MCF 10A (cell line): ENCODE measurements around the gene IMP4. TPM values are rescaled to one million over a fixed set of nuclear protein-coding genes. Genes with fewer than 3 reads are reported as not detected.

Experiments used
- BruUV-seq: library from RNA; stranded (reverse); fragments of 400-500 nt; replicated peaks from 2 replicates; lab custom pipeline; 2021; lab: Mats Ljungman, UMichigan
- CTCF ChIA-PET: fragments of 300-600 bp; sonication (Branson Sonifier 250); formaldehyde crosslinking; extraction: SDS; loops from one replicate; lab custom pipeline; 2021; ENCODE audit warnings: antibody characterized with exemption, inconsistent platforms; lab: Yijun Ruan, JAX
- POLR2A ChIA-PET: fragments of 300-600, 350-650 bp; sonication (Branson Sonifier 250); formaldehyde crosslinking; extraction: SDS; loops from one replicate; lab custom pipeline; 2020; ENCODE audit warnings: antibody characterized with exemption, inconsistent platforms; lab: Yijun Ruan, JAX
- DNase-seq: peaks from one replicate; pipeline ENCODE4 v3.0.0-alpha.2; 2018; ENCODE audit not compliant: unreplicated experiment
- H3K27ac Mint-ChIP-seq: one replicate; pipeline ENCODE4 v1.8.0; 2022; ENCODE audit warnings: mild to moderate bottlenecking, low read depth, mixed read lengths; ENCODE audit not compliant: unreplicated experiment
- H3K27me3 Mint-ChIP-seq: one replicate; pipeline ENCODE4 v1.8.0; 2022; ENCODE audit warnings: mixed read lengths; ENCODE audit not compliant: insufficient read depth, unreplicated experiment
- H3K36me3 Mint-ChIP-seq: one replicate; pipeline ENCODE4 v1.8.0; 2022; ENCODE audit warnings: mild to moderate bottlenecking, moderate library complexity, mixed read lengths; ENCODE audit not compliant: insufficient read depth, unreplicated experiment
- H3K4me1 Mint-ChIP-seq: one replicate; pipeline ENCODE4 v1.8.0; 2022; ENCODE audit warnings: mixed read lengths; ENCODE audit not compliant: insufficient read depth, unreplicated experiment
- H3K4me3 Mint-ChIP-seq: one replicate; pipeline ENCODE4 v1.8.0; 2022; ENCODE audit warnings: mild to moderate bottlenecking, moderate library complexity, mixed read lengths; ENCODE audit not compliant: unreplicated experiment
- H3K9me3 Mint-ChIP-seq: one replicate; pipeline ENCODE4 v1.8.0; 2022; ENCODE audit warnings: mixed read lengths; ENCODE audit not compliant: unreplicated experiment
- intact Hi-C: fragments of 100-400 bp; cut with micrococcal nuclease; formaldehyde crosslinking; loops from 2 replicates; pipeline ENCODE4 v1.14.1; 2022
- total RNA-seq: library from RNA; stranded (reverse); gene quantifications from 2 replicates; pipeline ENCODE4 v1.2.3, GENCODE V29; 2022
- TF ChIP-seq, protein P1 (sequence below): fragments of 200-600 bp; IDR thresholded peaks from one replicate; pipeline ENCODE4 v1.8.0; 2022; ENCODE audit warnings: antibody characterized with exemption, mild to moderate bottlenecking; ENCODE audit not compliant: unreplicated experiment

IMP4 gene
- total RNA-seq, 1 experiment from 2014 or later: 144 TPM

DNA sequence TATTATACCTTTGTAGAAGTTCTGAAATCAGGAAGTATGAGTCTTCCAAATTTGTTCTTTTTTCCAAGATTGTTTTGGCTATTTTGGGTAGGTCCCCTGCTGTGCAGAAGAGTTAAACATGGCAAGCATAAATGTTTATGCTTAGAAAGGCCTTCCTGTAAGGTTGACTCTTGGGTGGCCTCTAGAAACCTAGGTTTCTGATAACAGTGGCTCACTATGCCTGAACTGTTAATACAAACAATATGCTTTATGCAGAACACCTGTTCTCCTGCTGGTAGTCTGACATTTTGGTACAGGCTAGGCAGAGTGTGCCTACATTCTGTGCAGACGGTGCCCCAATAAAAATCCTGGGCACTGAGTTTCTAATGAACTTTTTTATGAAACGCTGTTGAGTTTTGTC lies 23.3 kb downstream of the IMP4 start:
- TF ChIP-seq, protein P1, sequence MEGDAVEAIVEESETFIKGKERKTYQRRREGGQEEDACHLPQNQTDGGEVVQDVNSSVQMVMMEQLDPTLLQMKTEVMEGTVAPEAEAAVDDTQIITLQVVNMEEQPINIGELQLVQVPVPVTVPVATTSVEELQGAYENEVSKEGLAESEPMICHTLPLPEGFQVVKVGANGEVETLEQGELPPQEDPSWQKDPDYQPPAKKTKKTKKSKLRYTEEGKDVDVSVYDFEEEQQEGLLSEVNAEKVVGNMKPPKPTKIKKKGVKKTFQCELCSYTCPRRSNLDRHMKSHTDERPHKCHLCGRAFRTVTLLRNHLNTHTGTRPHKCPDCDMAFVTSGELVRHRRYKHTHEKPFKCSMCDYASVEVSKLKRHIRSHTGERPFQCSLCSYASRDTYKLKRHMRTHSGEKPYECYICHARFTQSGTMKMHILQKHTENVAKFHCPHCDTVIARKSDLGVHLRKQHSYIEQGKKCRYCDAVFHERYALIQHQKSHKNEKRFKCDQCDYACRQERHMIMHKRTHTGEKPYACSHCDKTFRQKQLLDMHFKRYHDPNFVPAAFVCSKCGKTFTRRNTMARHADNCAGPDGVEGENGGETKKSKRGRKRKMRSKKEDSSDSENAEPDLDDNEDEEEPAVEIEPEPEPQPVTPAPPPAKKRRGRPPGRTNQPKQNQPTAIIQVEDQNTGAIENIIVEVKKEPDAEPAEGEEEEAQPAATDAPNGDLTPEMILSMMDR: no peak
- Mint-ChIP-seq H3K27ac (no peak overlapping the region), H3K4me3 (no peak overlapping the region), H3K36me3 (peaks cover 6% of the 10 kb centered on the region), H3K9me3 (no peaks in the 10 kb centered on the region), H3K4me1 (no peaks in the 10 kb centered on the region), H3K27me3 (no peaks in the 10 kb centered on the region)
- intact Hi-C loops: no loop called here
- ChIA-PET POLR2A (no interaction called here), CTCF (no interaction called here)
- no peak for DNase-seq
- BruUV-seq: no TSS peak

DNA sequence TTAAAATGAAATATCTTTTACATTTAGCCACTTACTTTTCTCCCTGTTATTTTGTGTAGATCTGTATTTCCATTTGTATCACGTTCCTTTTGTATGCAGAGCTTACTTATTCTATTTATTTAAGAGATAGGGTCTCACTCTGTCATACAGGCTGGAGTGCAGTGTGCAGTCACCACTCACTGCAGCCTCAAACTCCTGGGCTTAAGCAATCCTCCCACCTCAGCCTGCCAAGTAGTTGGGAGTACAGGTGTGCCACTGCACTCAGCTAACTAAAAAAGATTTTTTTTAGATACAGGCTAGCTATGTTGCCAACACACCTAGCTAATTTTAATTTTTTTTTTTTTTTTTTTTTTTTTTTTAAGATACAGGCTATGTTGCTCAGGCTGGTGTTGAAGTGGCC lies 24.0 kb downstream of the IMP4 start:
- TF ChIP-seq, protein P1: no peak
- no peaks in the 10 kb centered on the region for H3K4me1 Mint-ChIP-seq
- no peak overlapping the region for H3K4me3 Mint-ChIP-seq
- intact Hi-C loops: no loop called here
- CTCF ChIA-PET: interaction anchor here (0.6 to 1.7 kb wide), 2 partner anchors 10 to 63 kb away, joined by 3 read pairs; no protein-coding TSS in a partner anchor
- no TSS peak for BruUV-seq
- no peaks in the 10 kb centered on the region for H3K27me3 Mint-ChIP-seq
- H3K36me3 Mint-ChIP-seq: peaks cover 8% of the 10 kb centered on the region
- H3K27ac Mint-ChIP-seq: no peak overlapping the region
- POLR2A ChIA-PET: no interaction called here
- H3K9me3 Mint-ChIP-seq: no peaks in the 10 kb centered on the region
- DNase-seq: no peak

DNA sequence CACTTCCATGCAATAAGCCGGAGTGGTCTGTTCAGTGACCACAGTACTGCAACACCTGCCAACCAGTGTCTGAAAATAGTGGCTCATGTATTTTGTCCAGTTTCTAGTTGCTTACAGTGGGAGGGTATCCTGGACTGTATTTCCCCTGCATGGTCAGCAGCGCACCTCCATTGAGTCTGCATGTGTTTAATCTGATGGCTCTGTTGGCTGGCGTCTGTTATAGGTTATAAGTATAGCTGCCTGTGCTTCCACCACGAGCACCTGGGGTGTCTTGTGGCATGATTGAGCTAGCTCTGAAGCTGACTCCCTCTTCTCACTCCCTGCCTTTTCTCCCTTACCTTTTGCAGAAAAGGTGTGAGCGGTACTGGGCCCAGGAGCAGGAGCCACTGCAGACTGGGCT lies 26.1 kb downstream of the IMP4 start:
- ChIA-PET CTCF (interaction anchor here (0.5 to 1.0 kb wide), 2 partner anchors 186 to 467 kb away, joined by 3 read pairs; partner anchors contain the start of gene MZT2B), POLR2A (interaction anchor here (0.5 kb wide), 1 partner anchor 734 kb away, joined by 4 read pairs; no protein-coding TSS in a partner anchor)

DNA sequence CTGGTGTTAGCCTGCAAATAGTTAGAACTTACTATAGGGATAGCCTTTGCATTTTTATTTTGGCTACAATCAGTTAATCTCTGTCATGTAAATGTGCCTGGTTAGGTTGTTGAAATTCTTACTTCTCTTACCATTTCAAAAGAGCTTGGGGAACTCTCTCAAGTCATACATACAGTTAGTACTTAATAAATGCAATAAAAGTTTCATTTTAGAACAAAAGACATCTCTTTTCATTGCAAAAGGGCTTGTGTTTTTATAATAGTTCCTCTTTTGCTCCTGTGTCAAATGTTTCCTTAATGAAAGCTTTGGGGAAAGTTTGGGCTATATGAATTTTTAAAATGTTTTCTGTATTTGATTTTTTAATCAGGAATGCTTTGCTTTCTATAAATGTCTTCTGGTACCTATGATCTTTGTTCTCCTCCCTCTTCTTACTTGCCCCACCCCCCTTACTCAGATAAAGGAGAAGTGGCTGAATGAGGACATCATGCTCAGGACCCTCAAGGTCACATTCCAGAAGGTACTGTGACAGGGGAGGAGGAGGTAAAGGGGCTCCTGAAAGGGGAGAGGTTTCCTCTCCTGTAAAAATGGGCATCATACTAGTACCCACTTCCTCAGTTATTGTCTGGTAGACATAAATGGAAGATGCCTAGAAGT lies 26.7 kb downstream of the IMP4 start:
- no peak for DNase-seq
- Mint-ChIP-seq H3K36me3 (peaks cover 15% of the 10 kb centered on the region), H3K4me1 (peaks cover 12% of the 10 kb centered on the region), H3K9me3 (no peaks in the 10 kb centered on the region), H3K4me3 (no peak overlapping the region), H3K27me3 (no peaks in the 10 kb centered on the region), H3K27ac (no peak overlapping the region)
- ChIA-PET CTCF (interaction anchor here (1.0 kb wide), 1 partner anchor 187 kb away, joined by 3 read pairs; the partner anchor contains the start of gene MZT2B), POLR2A (no interaction called here)
- no TSS peak for BruUV-seq
- intact Hi-C loops: no loop called here
- TF ChIP-seq, protein P1: no peak

More for the DNA sequence above, 26.1 kb downstream of the IMP4 start:
- TF ChIP-seq, protein P1: no peak
- DNase-seq: no peak
- Mint-ChIP-seq H3K27me3 (no peaks in the 10 kb centered on the region), H3K4me3 (no peak overlapping the region), H3K36me3 (peaks cover 13% of the 10 kb centered on the region), H3K4me1 (peaks cover 9% of the 10 kb centered on the region), H3K27ac (no peak overlapping the region), H3K9me3 (no peaks in the 10 kb centered on the region)
- BruUV-seq: no TSS peak
- intact Hi-C loops: no loop called here
